IPS-11a (cell line): Measurements from ENCODE around the gene DMKN.
"Not testable (repeated sequence)": the region's sequence is repeated elsewhere in the genome, so short reads cannot be mapped to it uniquely, and the experiment has no call there.

Source experiments
- H3K4me3 ChIP-seq: one replicate; pipeline ENCODE4 v1.5.1; 2013; ENCODE audit warnings: low read depth, low read length, control low read depth

The DMKN gene

DNA sequence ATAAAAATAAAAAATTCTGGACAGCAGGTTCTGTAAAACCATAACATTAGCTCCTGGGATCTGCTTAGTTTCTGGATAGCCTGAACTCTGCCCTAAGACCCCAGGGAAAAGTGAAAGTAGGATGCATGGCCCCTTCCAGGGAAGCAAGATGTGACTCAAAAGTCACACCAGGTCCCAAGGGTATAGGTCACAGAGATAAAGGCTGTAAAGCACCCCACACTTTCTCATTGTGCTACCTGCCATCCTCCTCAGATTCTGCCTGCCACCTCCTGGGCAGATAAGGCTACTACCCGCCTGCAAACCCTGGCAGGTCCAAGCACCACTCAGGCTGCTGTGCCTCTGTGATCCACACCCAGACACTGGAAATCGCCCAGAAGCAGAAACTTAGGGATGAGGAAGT is 44.8 kb downstream of the DMKN start:
- H3K4me3 ChIP-seq = no peak overlapping the region

DNA sequence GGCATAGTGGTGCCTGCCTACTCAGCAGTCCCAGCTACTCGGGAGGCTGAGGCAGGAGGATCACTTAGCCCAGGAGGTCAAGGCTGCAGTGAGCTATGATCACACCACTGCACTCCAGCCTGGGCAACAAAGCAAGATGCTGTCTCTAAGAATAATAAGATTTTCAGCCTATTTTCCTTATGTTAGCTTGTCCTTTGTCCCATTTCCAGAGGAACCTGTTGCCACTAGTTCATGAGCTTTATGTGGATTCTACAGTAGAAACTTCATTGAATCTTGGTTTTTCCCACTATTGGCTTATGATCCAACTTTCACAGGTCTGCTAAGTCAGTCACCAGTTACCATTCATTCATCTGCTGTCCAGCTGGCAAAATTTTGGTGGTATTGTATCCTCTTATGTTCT is 47.2 kb downstream of the DMKN start:
- H3K4me3 ChIP-seq = no peak overlapping the region

DNA sequence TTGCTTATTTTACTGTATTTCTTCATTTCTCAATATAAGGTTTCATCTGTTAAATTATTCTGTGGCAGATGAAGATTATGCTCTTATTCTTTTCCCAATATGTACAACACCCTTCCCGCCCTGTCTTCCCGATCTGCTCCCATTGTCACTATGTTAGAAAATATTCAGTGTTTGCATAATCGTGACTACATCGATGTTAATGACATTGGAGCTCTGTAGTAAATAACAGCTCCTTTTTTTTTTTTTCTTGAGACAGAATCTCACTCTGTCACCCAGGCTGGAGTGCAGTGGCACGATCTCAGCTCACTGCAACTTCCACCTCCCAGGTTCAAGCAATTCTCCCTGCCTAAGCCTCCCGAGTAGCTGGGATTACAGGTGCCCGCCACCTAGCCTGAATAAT is 50.5 kb downstream of the DMKN start:
- H3K4me3 ChIP-seq = not testable (repeated sequence)

DNA sequence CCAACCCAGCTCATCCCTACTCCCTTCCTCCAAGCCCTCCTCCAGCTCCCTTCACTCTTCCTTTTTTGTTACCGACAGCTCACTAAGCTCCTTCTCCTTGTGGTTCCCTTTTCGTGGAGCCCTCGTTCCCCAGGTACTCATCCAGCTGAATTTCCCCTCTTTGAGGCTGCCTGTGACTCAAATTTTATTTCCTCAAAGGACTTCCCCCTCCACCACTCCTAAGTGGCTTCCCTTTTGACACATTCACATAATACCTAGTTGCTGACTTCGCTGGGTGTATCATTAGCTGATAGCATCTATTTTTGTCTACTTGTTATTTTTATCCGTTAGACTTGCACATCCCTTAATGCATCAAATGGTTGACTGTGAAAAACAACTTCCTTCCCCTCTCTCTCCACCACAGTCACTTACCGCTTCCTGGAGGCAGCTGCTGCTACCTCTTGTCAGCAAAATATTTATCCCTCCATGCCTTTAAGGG is 50.9 kb downstream of the DMKN start:
- no peak overlapping the region for H3K4me3 ChIP-seq

DNA sequence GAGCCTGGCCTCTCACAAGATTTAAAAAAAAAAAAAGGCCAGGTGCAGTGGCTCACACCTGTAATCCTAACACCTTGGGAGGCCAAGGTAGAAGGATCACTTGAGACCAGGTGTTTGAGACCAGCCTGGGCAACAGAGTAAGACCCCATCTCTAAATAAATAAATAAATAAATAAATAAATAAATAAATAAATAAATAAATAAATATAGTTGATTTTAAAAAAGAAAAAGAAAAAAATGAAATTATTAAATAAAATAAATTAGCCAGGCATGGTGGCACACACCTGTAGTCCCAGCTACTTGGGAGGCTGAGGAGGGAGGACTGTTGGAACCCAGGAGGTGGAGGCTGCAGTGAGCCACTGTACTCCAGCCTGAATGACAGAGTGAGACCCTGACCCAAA is 51.7 kb downstream of the DMKN start:
- H3K4me3 ChIP-seq = not testable (repeated sequence)

DNA sequence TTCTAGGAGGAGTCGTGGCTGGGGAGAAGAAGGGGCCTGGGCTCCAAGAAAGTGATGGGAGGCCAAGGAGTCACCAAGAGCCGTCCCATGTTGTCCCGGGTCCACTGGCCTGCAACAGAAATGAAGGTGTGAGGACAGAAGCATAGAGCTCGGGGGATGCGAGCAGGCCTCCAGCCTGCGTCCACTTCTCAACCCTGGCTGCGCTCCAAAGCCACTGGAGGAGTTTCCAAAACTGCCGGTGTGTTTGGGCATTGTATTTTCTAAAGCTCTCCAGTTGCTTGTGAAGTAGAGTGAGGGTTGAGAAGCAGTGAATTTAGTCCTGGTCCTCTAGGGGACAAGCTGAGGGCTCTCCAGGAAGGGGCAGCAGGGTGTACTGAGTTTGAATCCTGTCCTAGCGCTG is 52.4 kb downstream of the DMKN start:
- no peak overlapping the region for H3K4me3 ChIP-seq

DNA sequence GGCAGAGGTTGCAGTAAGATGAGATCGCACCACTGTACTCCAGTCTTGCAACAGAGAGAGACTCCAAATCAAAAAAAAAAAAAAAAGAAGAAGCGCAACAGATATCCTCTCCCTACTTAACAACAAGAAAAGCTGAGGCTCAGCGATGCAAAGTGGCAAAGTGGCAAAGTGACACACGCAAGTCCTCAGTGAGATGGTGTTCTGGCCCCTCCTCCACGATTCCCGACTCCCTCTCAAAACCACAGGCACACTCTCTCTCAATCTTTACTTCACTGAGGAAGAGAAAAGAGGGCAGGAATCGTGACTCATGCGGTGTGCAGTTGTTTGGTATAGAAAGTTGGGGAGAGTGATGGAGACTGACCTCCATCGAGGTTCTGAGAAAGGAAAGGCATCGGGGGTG is 52.8 kb downstream of the DMKN start:
- no peak overlapping the region for H3K4me3 ChIP-seq

DNA sequence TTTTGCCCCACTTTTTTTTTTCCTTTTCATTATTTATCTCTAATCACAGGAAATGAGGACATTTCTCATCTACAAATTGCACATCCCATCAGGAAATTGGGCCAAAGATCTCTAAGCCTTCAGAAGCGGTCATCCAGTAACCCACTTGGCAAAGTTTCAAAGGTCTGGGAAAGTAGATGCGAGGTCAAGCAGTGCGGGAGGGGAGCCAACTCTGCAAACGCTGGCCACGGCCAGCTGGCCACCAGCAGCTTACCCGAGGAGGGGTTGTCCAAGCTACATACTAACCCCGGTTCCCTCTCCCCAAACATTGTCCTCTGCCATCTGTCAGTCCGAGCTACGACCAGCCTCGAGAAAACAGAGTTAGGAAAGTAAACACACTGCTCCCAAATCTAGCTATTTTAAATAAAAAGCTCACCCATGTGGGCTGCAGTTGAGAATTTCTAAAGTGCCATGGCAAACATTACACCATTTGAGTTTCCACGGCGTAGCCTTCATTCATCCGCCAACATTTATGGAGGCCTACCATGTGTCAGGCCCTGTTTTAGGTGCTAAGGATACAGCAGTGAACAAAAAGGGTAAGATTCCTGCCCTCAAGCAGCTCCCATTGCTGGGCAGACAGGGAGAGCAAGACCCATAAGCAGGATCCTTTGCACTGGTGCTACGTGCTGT is 53.9 kb downstream of the DMKN start:
- no peak overlapping the region for H3K4me3 ChIP-seq

DNA sequence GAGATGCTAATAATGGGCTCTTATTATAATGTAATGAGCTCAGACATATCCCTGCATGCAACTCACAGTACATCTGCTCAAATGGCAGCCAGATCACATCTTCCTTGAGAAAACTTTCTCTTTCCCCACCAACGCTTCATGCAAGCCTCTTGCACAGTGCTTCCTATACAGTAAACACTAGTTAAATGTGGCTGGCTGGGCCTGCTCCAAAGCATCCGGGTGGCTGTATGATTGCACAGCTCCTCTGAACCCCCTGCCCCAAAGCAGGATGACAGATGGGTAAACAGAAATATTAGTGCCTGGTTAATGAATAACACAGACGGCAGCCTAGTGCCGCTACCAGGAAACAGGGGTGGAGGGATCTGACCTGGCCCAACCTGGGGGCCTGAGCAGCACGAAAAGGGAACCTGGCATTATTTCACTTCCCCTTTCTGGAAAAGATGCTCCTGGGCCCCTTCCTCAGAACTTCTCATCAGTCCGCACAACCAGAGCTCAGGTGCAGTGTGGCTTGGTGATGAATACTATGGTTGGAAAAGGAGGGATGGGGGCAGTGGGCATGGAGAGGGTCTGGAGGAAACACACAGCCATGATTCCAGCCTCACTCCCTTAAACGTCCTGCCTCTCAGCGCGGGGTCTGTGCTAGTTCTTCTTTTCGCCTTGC is 54.6 kb downstream of the DMKN start:
- no peak overlapping the region for H3K4me3 ChIP-seq

DNA sequence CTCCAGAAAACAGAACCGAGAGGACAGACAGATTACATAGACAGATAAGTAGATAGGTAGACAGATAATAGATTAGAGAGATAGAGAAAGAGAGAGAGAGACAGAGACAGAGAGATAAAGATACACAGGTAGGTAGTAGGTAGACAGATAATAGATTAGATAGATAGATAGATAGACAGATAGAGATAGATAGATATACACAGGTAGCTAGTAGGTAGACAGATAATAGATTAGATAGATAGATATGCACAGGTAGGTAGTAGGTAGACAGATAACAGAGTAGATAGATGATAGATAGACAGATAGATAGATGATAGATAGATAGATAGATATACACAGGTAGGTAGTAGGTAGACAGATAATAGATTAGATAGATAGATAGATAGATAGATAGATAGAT is 55.3 kb downstream of the DMKN start:
- H3K4me3 ChIP-seq = no peak overlapping the region

DNA sequence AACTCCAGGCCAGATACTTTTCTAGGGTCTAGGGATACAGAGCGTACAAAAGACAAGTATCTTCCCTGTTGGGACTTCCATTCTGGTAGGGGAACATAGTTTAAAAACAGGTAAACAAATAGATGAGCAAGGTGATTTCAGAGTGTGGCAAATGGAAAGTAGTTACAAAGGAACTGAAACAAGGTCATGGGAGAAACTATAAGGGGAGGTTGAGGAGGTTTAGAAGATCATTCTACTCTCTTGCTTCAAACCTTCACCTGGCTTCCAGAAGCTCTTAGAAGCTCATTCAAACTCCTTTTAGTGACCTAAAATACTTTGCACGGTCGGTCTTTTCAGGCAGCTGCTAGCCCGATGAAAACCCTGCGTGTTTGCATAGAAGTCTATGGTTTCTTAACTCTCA is 56.3 kb downstream of the DMKN start:
- no peak overlapping the region for H3K4me3 ChIP-seq

DNA sequence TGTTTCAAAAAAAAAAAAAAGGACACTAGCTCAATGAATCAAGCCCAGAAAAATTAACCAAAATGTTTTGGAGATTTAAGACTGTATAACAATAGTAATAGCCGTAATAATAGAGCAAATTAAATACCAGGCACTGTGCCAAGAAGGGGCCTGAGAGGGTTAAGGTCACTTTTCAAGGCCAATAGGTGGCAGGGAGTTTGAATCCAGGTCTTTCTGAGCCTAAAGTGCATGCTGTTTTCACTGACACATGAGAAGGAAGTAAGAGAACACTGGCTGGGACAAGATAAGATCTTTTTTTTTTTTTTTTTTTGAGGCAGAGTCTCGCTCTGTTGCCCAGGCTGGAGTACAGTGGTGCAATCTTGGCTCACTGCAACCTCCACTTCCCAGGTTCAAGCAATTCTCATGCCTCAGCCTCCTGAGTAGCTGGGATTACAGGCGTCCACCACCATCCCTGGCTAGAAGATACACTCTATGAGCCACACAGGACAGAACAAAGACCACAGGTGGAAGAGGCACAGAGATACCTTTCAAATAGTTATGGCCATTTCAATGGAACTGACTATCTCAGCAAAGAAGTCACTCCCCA is 57.7 kb downstream of the DMKN start:
- no peak overlapping the region for H3K4me3 ChIP-seq

DNA sequence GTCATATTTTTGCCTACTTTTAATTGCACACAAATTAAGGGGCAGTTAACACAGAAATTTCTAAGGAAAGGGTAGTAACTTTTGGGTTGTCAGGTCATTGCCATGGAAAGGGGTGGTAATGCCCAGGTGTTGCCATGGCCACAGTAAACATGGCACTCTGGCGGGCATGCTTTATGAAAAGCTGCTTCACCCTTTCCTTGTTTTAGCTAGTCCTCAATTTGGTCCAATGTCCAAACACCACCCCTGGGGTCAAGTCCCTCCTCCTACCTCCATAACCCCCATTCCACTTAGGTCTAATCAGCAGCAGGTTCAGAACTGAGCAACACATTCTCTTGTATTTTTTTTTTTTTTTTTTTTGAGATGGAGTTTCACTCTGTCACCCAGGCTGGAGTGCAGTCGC is 58.8 kb downstream of the DMKN start:
- H3K4me3 ChIP-seq = no peak overlapping the region

DNA sequence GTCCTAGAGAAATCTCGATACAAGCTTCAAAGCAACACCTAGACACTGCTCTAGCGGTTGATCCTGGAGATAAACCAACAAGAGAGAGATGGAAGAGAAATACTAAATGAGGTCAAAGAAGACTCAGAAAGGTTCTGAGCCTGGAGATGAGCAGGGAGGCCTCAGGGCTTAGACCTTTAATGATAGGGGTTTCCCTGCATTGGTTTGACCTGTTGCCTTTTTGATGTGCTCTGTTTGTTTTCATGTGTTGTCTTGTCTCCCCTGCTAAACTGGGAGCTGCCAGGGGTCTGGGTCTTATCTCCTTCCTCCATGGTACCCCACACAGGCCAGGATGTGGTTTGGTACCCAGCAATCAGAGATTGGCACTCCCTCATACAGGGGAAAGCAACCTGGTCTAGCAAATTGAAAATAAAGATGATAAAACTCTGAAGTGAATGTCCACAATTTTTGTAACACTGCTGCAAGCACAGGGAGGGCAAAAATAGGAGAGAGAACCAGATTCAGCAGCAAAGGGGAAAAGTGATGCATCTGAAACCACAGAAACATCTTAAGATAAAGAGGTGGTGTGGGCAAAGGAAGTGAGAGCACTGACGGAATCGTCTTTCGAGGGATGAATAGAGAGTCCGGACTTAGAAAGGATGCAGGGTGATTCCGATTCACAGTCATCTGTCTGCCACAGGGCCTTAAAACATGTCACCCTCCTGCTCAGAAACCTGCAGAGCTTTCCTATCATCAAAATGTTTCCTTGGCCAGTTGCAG is 61.9 kb downstream of the DMKN start:
- H3K4me3 ChIP-seq = no peak overlapping the region

DNA sequence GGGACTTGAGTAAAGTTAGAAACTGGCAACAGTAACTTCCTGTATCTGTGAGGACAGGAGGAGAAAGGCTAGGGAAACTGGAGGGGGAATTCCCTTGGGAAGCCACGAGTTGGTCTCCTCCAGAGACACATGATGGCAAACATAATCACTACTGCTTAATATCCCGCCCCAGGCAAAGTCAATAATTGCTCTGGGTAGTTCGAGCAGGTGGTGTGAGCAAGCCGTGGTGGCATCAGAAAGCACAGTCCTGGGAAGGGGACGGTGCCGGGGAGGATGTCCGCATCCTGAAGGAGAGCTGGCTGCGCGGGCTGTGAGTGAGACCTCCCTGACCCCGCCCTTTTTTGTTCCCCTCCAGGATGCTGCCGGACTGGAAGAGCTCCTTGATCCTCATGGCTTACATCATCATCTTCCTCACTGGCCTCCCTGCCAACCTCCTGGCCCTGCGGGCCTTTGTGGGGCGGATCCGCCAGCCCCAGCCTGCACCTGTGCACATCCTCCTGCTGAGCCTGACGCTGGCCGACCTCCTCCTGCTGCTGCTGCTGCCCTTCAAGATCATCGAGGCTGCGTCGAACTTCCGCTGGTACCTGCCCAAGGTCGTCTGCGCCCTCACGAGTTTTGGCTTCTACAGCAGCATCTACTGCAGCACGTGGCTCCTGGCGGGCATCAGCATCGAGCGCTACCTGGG is 63.9 kb downstream of the DMKN start:
- H3K4me3 ChIP-seq = no peak overlapping the region

DNA sequence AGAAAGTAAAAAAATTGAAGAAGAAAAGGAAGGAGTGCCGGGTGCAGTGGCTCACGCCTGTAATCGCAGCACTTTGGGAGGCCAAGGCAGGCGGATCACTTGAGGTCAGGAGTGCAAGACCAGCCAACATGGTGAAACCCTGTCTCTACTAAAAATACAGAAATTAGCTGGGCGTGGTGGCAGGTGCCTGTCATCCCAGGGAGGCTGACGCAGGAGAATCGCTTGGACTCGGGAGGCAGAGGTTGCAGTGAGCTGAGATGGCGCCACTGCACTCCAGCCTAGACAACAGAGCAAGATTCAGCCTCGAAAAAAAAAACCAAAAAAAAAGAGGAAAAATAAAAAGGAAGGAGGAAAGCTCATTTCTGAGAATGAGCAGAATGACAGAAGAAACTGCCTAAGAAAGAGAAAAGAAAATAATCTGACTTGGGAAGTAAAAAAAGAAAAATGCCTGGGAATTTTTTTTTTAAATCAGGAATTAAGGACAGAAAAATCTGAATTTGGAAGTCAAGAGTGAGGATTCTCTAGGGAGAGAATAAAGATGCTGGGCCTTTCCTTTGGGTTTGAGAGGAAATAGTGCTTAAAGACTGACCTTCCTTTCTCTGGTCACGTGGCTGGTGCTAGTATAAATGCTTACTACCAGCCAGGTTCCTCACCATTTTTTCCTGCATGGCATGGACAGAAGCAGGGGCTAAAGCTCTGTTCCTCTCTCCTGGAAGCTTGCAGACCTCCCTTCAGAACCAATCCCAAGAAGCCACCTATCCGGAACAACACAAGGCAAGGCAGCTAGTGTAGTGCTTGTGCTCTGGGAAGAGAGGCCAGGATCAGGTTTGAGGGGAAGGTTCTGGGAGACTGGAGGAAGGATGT is 65.6 kb downstream of the DMKN start, which contains the start of gene FFAR2:
Gene FFAR2, plus strand, starts transcription at position 652 of the 864 bp plus-strand sequence. CDS start 1,458 bp downstream, outside the sequence.
- no peak within 1 kb of the TSS for H3K4me3 ChIP-seq
